K562 (cell line): ENCODE data around the gene OR10A3.

Source experiments
- EZH2 ChIP-seq: IDR thresholded peaks from 2 replicates; pipeline ENCODE4 v1.6.1; 2012; ENCODE audit warnings: low read depth, mild to moderate bottlenecking, inconsistent platforms, low read length, borderline replicate concordance
- FOS ChIP-seq: IDR thresholded peaks from 3 replicates; pipeline ENCODE4 v1.6.1; 2011; ENCODE audit not compliant: insufficient read length; ENCODE audit errors: extremely low read depth
- FOXK2 ChIP-seq, 2 experiments: fragments of 450-650 bp; IDR thresholded peaks in 1 of 2; conservative IDR thresholded peaks in 1 of 2; 2 replicates each; pipeline ENCODE4 v1.6.1; 2016; ENCODE audit warnings: low read depth in 2 of 2, mild to moderate bottlenecking in 1 of 2
- POLR2A ChIP-seq: fragments of 450-650 bp; conservative IDR thresholded peaks from 2 replicates; pipeline ENCODE4 v1.6.1; 2016
- POLR2H ChIP-seq: IDR thresholded peaks from 2 replicates; pipeline ENCODE4 v1.6.1; 2016; ENCODE audit warnings: missing genetic modification characterization, low read depth, mild to moderate bottlenecking, control low read depth, missing compliant biosample characterization, moderate library complexity
- PTBP1 ChIP-seq: fragments of 200-400 bp; formaldehyde crosslinking; IDR thresholded peaks from 2 replicates; pipeline ENCODE4 v1.6.1; 2017; ENCODE audit warnings: low read depth, low read length
- TGIF2 ChIP-seq: sonication (generic); formaldehyde crosslinking; IDR thresholded peaks from 2 replicates; pipeline ENCODE4 v1.8.1; 2022; ENCODE audit warnings: mild to moderate bottlenecking, missing genetic modification reagents, moderate library complexity
- ZFP1 ChIP-seq: fragments of 450-650 bp; formaldehyde crosslinking; IDR thresholded peaks from 2 replicates; pipeline ENCODE4 v1.4.0; 2020; ENCODE audit warnings: mild to moderate bottlenecking, mixed read lengths
- ZNF274 ChIP-seq: IDR thresholded peaks from 2 replicates; pipeline ENCODE4 v1.6.1; 2011; ENCODE audit warnings: low read depth, mild to moderate bottlenecking, low read length, moderate library complexity, borderline replicate concordance
- ZNF717 ChIP-seq: fragments of 250-450 bp; sonication (Bioruptor Pico); IDR thresholded peaks from 2 replicates; pipeline ENCODE4 v1.5.0; 2021
- TF ChIP-seq, protein P1 (sequence below), 2 experiments: IDR thresholded peaks; 2 replicates each; pipeline ENCODE4 v1.6.1; 2012; ENCODE audit warnings: improper control_type of control experiment in 2 of 2, low read depth in 2 of 2, low read length in 2 of 2, borderline replicate concordance in 1 of 2
- TF ChIP-seq, protein P2 (sequence below): sonication (generic); formaldehyde crosslinking; IDR thresholded peaks from 2 replicates; pipeline ENCODE4 v1.8.1; 2023; ENCODE audit warnings: mild to moderate bottlenecking, missing genetic modification reagents
- TF ChIP-seq, protein P3 (sequence below), 2 experiments: fragments of 450-650 bp; formaldehyde crosslinking in 1 of 2; IDR thresholded peaks; 2 replicates each; pipeline versions ENCODE4 v1.4.0 to v1.6.1; 2014 to 2020; ENCODE audit warnings: mild to moderate bottlenecking in 2 of 2, borderline replicate concordance in 1 of 2, low read depth in 1 of 2

DNA sequence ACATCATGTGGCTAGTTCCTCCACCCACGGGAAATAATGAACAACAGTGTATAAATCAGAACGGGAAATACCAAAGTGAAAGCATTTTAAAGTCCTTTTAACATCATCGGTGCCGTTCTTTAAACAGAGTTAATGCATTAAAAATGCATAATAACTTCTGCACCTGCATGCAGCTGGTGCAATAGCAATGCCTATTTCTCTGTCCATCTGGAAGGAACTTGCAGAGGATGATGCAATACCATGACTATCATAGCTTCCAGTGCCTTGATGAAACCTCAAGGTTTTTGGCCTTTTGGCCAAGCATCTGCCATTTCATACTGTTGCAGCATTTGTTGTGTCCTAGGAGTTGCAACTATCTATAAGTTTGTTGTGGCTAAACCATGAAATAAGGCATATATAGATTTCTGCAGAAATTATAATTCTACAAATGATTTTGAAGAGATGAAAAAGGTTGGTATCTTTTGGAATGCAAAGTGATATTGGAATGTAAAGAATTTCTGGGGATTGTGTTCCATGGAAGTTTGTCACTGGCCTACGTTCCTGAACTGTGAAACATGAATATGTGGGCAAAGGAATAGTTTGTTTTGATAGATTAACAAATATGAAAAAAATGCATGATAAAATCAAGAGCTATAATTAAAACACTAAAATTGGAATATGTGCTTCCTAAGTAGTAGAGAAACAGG, 35.9 kb upstream of the OR10A3 start:
- no peak for TF ChIP-seq ZNF717 (CRISPR knock-in tag)
- TF ChIP-seq EZH2, result no peak
- no peak for TF ChIP-seq ZNF274
- no peak; the same call in 1 of the 2 replicates for TF ChIP-seq POLR2H (tag)
- no peak for TF ChIP-seq FOS
- TF ChIP-seq, protein P1, sequence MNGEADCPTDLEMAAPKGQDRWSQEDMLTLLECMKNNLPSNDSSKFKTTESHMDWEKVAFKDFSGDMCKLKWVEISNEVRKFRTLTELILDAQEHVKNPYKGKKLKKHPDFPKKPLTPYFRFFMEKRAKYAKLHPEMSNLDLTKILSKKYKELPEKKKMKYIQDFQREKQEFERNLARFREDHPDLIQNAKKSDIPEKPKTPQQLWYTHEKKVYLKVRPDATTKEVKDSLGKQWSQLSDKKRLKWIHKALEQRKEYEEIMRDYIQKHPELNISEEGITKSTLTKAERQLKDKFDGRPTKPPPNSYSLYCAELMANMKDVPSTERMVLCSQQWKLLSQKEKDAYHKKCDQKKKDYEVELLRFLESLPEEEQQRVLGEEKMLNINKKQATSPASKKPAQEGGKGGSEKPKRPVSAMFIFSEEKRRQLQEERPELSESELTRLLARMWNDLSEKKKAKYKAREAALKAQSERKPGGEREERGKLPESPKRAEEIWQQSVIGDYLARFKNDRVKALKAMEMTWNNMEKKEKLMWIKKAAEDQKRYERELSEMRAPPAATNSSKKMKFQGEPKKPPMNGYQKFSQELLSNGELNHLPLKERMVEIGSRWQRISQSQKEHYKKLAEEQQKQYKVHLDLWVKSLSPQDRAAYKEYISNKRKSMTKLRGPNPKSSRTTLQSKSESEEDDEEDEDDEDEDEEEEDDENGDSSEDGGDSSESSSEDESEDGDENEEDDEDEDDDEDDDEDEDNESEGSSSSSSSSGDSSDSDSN (IDR thresholded peaks at IDR 0.05; ENCODE audit: borderline replicate concordance in 1 of 2, low read depth in 2 of 2, low read length in 2 of 2), result no peak
- TF ChIP-seq POLR2A, result no peak
- TF ChIP-seq FOXK2 (conservative IDR thresholded peaks at IDR 0.05 in 1 of 2, IDR thresholded peaks at IDR 0.05 in 1 of 2; ENCODE audit: low read depth in 2 of 2), result no peak
- no peak for TF ChIP-seq ZFP1
- no peak for TF ChIP-seq PTBP1
- TF ChIP-seq, protein P2, sequence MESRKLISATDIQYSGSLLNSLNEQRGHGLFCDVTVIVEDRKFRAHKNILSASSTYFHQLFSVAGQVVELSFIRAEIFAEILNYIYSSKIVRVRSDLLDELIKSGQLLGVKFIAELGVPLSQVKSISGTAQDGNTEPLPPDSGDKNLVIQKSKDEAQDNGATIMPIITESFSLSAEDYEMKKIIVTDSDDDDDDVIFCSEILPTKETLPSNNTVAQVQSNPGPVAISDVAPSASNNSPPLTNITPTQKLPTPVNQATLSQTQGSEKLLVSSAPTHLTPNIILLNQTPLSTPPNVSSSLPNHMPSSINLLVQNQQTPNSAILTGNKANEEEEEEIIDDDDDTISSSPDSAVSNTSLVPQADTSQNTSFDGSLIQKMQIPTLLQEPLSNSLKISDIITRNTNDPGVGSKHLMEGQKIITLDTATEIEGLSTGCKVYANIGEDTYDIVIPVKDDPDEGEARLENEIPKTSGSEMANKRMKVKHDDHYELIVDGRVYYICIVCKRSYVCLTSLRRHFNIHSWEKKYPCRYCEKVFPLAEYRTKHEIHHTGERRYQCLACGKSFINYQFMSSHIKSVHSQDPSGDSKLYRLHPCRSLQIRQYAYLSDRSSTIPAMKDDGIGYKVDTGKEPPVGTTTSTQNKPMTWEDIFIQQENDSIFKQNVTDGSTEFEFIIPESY (CRISPR knock-in tag), result no peak
- TF ChIP-seq, protein P3, sequence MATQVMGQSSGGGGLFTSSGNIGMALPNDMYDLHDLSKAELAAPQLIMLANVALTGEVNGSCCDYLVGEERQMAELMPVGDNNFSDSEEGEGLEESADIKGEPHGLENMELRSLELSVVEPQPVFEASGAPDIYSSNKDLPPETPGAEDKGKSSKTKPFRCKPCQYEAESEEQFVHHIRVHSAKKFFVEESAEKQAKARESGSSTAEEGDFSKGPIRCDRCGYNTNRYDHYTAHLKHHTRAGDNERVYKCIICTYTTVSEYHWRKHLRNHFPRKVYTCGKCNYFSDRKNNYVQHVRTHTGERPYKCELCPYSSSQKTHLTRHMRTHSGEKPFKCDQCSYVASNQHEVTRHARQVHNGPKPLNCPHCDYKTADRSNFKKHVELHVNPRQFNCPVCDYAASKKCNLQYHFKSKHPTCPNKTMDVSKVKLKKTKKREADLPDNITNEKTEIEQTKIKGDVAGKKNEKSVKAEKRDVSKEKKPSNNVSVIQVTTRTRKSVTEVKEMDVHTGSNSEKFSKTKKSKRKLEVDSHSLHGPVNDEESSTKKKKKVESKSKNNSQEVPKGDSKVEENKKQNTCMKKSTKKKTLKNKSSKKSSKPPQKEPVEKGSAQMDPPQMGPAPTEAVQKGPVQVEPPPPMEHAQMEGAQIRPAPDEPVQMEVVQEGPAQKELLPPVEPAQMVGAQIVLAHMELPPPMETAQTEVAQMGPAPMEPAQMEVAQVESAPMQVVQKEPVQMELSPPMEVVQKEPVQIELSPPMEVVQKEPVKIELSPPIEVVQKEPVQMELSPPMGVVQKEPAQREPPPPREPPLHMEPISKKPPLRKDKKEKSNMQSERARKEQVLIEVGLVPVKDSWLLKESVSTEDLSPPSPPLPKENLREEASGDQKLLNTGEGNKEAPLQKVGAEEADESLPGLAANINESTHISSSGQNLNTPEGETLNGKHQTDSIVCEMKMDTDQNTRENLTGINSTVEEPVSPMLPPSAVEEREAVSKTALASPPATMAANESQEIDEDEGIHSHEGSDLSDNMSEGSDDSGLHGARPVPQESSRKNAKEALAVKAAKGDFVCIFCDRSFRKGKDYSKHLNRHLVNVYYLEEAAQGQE (IDR thresholded peaks at IDR 0.05; ENCODE audit: borderline replicate concordance), result no peak
- TF ChIP-seq, protein P3 (CRISPR knock-in tag; IDR thresholded peaks at IDR 0.05; ENCODE audit: low read depth), result no peak
- no peak for TF ChIP-seq TGIF2 (CRISPR knock-in tag)
